ENCODE data around the gene TBXAS1. TPM values are rescaled to one million over a fixed set of nuclear protein-coding genes. Genes with fewer than 3 reads are reported as not detected.

The TBXAS1 gene
- total and polyA plus RNA-seq, 2 experiments from 2014 or later, result 1.3 TPM; not detected in 1

- TF ChIP-seq REST (IDR thresholded peaks at IDR 0.05; ENCODE audit: unreplicated experiment) (no peak), ZNF114 (CRISPR knock-in tag; IDR thresholded peaks at IDR 0.05) (no peak), POLR2AphosphoS5 (IDR thresholded peaks at IDR 0.05; ENCODE audit: low read depth) (no peak), ETS1 (IDR thresholded peaks at IDR 0.05) (no peak), CTCF (conservative IDR thresholded peaks at IDR 0.05; ENCODE audit: low read depth in 2 of 2) (no peak)
These were observed 161.1 kb downstream of the TBXAS1 start (continued) for GRCh38 chr7:139990142-139990535.

- no peak overlapping the region for H3K27ac ChIP-seq (ENCODE audit: low read depth)
- no peak overlapping the region for H2AFZ ChIP-seq
- no peak overlapping the region for H3K4me2 ChIP-seq
- H3K9me3 Mint-ChIP-seq, result no peaks in the 10 kb centered on the region
- H3K79me2 ChIP-seq (replicated peaks; ENCODE audit: insufficient read depth), result no peaks in the 10 kb centered on the region
- ATAC-seq (no peak), DNase-seq (ENCODE audit: low spot score) (no peak)
- H3K4me3 Mint-ChIP-seq, result no peak overlapping the region
- no peaks in the 10 kb centered on the region for H3F3A ChIP-seq (replicated peaks; ENCODE audit: low read depth)
- no peaks in the 10 kb centered on the region for H3K27me3 ChIP-seq (ENCODE audit: insufficient read depth)
- H3K36me3 ChIP-seq (ENCODE audit: insufficient read depth), result no peaks in the 10 kb centered on the region
- no peaks in the 10 kb centered on the region for H4K20me1 ChIP-seq (replicated peaks; ENCODE audit: insufficient read depth)
- H3K4me3 ChIP-seq, result no peak overlapping the region
- peaks cover 1% of the 10 kb centered on the region for H3K27me3 Mint-ChIP-seq (ENCODE audit: insufficient read depth, low read depth, poor library complexity)
- H3K36me3 Mint-ChIP-seq (ENCODE audit: low read depth), result no peaks in the 10 kb centered on the region
- H3K27ac Mint-ChIP-seq, result no peak overlapping the region
- peaks cover 9% of the 10 kb centered on the region for H3K4me1 Mint-ChIP-seq
- H3K9me2 ChIP-seq (ENCODE audit: insufficient read depth), result no peaks in the 10 kb centered on the region
- H3K4me1 ChIP-seq (ENCODE audit: insufficient read depth), result no peaks in the 10 kb centered on the region
- TF ChIP-seq EZH2 (IDR thresholded peaks at IDR 0.05; ENCODE audit: low read depth, unreplicated experiment) (no peak), ZNF462 (CRISPR knock-in tag; IDR thresholded peaks at IDR 0.05) (no peak), JUNB (IDR thresholded peaks at IDR 0.05; ENCODE audit: unreplicated experiment) (no peak)
These were observed 161.7 kb downstream of the TBXAS1 start for GRCh38 chr7:139990571-139991268.
